SU-DHL-6 (cell line): ENCODE data around the gene HMG20A.

Experiments
- H2AFZ ChIP-seq: fragments of 200-600 bp; sonication (generic); 2 replicates; pipeline ENCODE4 v1.6.1; 2014; ENCODE audit warnings: low read depth, mild to moderate bottlenecking, moderate library complexity, mixed read lengths, antibody characterized with exemption, low read length; ENCODE audit not compliant: severe bottlenecking
- H3F3A ChIP-seq: fragments of 200-600 bp; shearing (Covaris generic); 2 replicates; pipeline ENCODE4 v1.6.0; 2016; ENCODE audit warnings: antibody characterized with exemption, mild to moderate bottlenecking; ENCODE audit not compliant: insufficient read depth
- H3K27ac ChIP-seq: fragments of 200-600 bp; sonication (generic); 2 replicates; pipeline ENCODE4 v1.5.1; 2016; ENCODE audit warnings: low read depth, mild to moderate bottlenecking, low read length, moderate library complexity, mixed read lengths
- H3K27me3 ChIP-seq: fragments of 200-600 bp; sonication (generic), shearing (Covaris generic); 2 replicates; pipeline ENCODE4 v1.6.0; 2014; ENCODE audit warnings: mild to moderate bottlenecking, low read length
- H3K36me3 ChIP-seq: fragments of 200-600 bp; sonication (generic); 2 replicates; pipeline ENCODE4 v1.6.1; 2014; ENCODE audit warnings: mild to moderate bottlenecking, low read length, mixed read lengths
- H3K4me2 ChIP-seq: fragments of 300-600, 200-600 bp; shearing (Covaris generic), sonication (generic); 2 replicates; pipeline ENCODE4 v1.6.0; 2014; ENCODE audit warnings: low read length, low read depth, mild to moderate bottlenecking; ENCODE audit not compliant: poor library complexity, severe bottlenecking
- H3K4me3 ChIP-seq: fragments of 200-600 bp; sonication (generic); 2 replicates; pipeline ENCODE4 v1.5.1; 2014; ENCODE audit warnings: antibody characterized with exemption, low read length, mild to moderate bottlenecking, mixed read lengths; ENCODE audit not compliant: insufficient read depth, poor library complexity, severe bottlenecking
- H3K79me2 ChIP-seq: fragments of 200-600 bp; sonication (generic); 2 replicates; pipeline ENCODE4 v1.6.1; 2014; ENCODE audit warnings: mild to moderate bottlenecking, low read length, moderate library complexity; ENCODE audit not compliant: insufficient read depth
- H3K9ac ChIP-seq: fragments of 200-600 bp; sonication (generic); 2 replicates; pipeline ENCODE4 v1.7.0; 2014; ENCODE audit warnings: mild to moderate bottlenecking, low read length
- H3K9me2 ChIP-seq: fragments of 200-600 bp; sonication (generic); replicated peaks from 2 replicates; pipeline ENCODE4 v1.6.1; 2014; ENCODE audit warnings: low read length; ENCODE audit not compliant: insufficient read depth
- H3K9me3 ChIP-seq: fragments of 200-600 bp; sonication (generic); 2 replicates; pipeline ENCODE4 v1.6.1; 2014; ENCODE audit warnings: low read length, mixed read lengths; ENCODE audit not compliant: insufficient read depth
- H4K20me1 ChIP-seq: fragments of 200-600 bp; sonication (generic); 2 replicates; pipeline ENCODE4 v1.6.1; 2014; ENCODE audit warnings: low read depth, mild to moderate bottlenecking, antibody characterized with exemption, low read length, moderate library complexity, mixed read lengths
- EZH2phosphoT487 ChIP-seq: fragments of 200-600 bp; sonication (generic), shearing (Covaris generic); conservative IDR thresholded peaks from 2 replicates; pipeline ENCODE4 v1.6.1; 2018; ENCODE audit warnings: mild to moderate bottlenecking, antibody characterized with exemption, low read length, moderate library complexity, mixed read lengths
- TF ChIP-seq, protein P1 (sequence below): fragments of 200-600 bp; sonication (generic); IDR thresholded peaks from one replicate; pipeline ENCODE4 v1.5.1; 2017; ENCODE audit warnings: antibody characterized with exemption, mild to moderate bottlenecking, low read length, moderate library complexity; ENCODE audit not compliant: insufficient read depth, poor library complexity, severe bottlenecking

HMG20A gene

DNA sequence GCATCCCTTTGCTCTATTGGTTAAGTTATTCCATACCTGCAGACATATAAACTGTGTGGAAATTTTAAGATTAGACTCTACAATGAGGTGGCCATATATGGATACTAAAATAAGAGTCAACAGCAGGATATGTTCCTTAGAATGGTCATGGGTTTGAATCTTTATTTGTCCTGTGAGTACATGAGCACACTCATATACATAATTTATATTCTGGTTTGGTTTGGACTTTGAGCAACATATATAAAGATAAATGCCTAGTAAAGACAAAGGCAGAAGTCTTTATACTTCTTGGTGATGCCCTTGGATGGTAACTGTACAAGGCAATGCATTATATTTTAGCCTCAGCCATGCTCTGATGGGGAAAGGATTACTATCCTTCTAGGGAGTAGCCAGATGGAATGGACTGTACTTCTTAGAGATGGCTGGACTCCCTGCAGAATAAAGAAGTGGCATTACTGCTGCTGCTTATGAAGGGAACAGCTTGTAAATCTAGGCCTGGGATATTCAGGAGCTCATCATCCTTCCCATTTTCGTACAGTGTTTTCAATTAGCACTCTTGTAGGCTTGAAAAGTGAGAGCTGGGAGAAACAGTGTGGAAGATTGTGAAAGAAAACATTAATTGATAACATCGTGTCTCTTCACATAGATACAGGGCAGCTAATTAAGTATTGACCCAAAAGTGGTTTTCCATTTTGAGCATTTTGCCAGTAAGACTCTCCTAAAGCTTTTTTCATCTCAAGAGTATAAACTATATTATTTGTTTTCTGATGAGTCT lies 60.4 kb downstream of the HMG20A start:
- Histone ChIP-seq H3K79me2 (no peaks in the 10 kb centered on the region), H3K9me2 (no peaks in the 10 kb centered on the region), H2AFZ (no peak overlapping the region), H3K27ac (no peak overlapping the region), H3K27me3 (no peaks in the 10 kb centered on the region), H3K9ac (no peak overlapping the region), H3K36me3 (peaks cover 15% of the 10 kb centered on the region), H3K4me2 (no peak overlapping the region), H4K20me1 (no peaks in the 10 kb centered on the region), H3K9me3 (no peaks in the 10 kb centered on the region), H3K4me3 (no peak overlapping the region), H3F3A (no peaks in the 10 kb centered on the region)
- TF ChIP-seq, protein P1, sequence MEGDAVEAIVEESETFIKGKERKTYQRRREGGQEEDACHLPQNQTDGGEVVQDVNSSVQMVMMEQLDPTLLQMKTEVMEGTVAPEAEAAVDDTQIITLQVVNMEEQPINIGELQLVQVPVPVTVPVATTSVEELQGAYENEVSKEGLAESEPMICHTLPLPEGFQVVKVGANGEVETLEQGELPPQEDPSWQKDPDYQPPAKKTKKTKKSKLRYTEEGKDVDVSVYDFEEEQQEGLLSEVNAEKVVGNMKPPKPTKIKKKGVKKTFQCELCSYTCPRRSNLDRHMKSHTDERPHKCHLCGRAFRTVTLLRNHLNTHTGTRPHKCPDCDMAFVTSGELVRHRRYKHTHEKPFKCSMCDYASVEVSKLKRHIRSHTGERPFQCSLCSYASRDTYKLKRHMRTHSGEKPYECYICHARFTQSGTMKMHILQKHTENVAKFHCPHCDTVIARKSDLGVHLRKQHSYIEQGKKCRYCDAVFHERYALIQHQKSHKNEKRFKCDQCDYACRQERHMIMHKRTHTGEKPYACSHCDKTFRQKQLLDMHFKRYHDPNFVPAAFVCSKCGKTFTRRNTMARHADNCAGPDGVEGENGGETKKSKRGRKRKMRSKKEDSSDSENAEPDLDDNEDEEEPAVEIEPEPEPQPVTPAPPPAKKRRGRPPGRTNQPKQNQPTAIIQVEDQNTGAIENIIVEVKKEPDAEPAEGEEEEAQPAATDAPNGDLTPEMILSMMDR, result no peak

DNA sequence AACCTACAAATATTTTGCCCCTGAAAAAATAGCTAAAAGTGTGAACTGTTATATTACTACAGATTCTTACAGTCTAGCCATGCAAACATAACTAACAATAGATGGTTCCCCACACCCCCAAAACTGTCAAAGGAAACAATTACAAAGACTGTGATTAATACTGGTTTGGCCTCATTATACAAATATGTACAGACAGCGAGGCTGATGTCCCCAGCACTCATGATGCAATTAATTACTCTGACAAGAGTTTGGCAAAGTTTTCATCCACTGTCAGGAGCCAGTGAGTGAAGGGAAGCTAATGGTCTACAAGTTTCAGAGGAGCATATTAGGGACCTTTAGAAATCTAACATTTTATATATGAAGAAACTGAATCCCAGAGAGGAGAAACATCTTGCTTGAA lies 61.0 kb downstream of the HMG20A start:
- Histone ChIP-seq H3K27me3 (no peaks in the 10 kb centered on the region), H3K27ac (no peak overlapping the region), H2AFZ (no peak overlapping the region), H3K4me3 (no peak overlapping the region), H4K20me1 (no peaks in the 10 kb centered on the region), H3K36me3 (peaks cover 15% of the 10 kb centered on the region), H3F3A (no peaks in the 10 kb centered on the region), H3K79me2 (no peaks in the 10 kb centered on the region), H3K9me2 (no peaks in the 10 kb centered on the region), H3K9ac (no peak overlapping the region), H3K9me3 (no peaks in the 10 kb centered on the region), H3K4me2 (no peak overlapping the region)
- TF ChIP-seq, protein P1, result no peak
- no peak for TF ChIP-seq EZH2phosphoT487

DNA sequence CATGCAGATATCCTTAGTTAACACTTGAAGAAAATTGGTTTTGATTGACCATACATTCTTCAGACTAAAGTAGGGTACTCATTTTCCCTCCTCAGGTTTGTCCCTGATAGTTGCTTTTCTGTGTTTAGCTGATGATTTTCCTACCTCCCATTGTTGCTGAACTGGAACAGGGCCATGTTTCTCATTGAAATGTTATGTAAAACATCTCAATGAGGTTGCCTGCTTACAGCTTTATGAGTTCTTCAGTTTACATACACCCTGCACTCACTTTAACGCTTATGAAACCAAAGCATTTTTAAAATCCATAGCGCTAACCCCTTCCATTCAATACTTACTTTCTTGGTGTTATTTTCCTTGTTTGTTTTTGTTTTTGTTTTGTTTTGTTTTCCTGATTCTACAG lies 61.9 kb downstream of the HMG20A start:
- no peak overlapping the region for H3K9ac ChIP-seq
- no peaks in the 10 kb centered on the region for H3K27me3 ChIP-seq
- H3K27ac ChIP-seq, result no peak overlapping the region
- H3K9me2 ChIP-seq, result no peaks in the 10 kb centered on the region
- peaks cover 15% of the 10 kb centered on the region for H3K36me3 ChIP-seq
- no peak overlapping the region for H3K4me2 ChIP-seq
- H3K9me3 ChIP-seq, result no peaks in the 10 kb centered on the region
- no peaks in the 10 kb centered on the region for H4K20me1 ChIP-seq
- no peaks in the 10 kb centered on the region for H3F3A ChIP-seq
- H3K79me2 ChIP-seq, result no peaks in the 10 kb centered on the region
- H2AFZ ChIP-seq, result no peak overlapping the region
- TF ChIP-seq EZH2phosphoT487, result no peak
- TF ChIP-seq, protein P1, result no peak
- no peak overlapping the region for H3K4me3 ChIP-seq
